Astrocyte (in vitro differentiated cells and primary cell): ENCODE measurements around the gene SHE.

Experiments used
- EZH2 ChIP-seq: IDR thresholded peaks from 2 replicates; pipeline ENCODE4 v1.6.1; 2012; ENCODE audit warnings: mild to moderate bottlenecking, low read length, inconsistent platforms; ENCODE audit not compliant: insufficient read depth
- TF ChIP-seq, protein P1 (sequence below): IDR thresholded peaks from 2 replicates; pipeline ENCODE4 v1.5.1; 2011; ENCODE audit warnings: low read depth, mild to moderate bottlenecking, inconsistent platforms, low read length, moderate library complexity; ENCODE audit not compliant: insufficient read depth

DNA sequence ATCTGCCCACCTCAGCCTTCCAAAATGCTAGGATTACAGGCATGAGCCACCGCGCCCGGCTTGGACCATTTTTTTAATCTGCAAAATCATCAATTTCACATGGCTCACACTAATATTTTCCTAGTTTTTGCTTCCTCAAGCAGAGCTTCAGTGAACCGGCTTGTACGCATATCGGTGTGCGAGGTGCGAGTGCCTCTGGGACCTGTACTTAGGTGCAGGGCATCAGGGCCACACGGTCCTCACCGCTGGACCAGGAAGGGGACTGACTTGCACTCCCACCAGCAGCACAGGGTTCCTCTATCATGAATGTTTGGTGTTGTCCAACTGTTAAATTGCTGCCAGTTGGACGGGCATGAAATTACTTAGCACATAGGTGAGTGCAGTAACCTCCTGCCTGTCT is 15.4 kb upstream of the SHE start:
- TF ChIP-seq, protein P1, sequence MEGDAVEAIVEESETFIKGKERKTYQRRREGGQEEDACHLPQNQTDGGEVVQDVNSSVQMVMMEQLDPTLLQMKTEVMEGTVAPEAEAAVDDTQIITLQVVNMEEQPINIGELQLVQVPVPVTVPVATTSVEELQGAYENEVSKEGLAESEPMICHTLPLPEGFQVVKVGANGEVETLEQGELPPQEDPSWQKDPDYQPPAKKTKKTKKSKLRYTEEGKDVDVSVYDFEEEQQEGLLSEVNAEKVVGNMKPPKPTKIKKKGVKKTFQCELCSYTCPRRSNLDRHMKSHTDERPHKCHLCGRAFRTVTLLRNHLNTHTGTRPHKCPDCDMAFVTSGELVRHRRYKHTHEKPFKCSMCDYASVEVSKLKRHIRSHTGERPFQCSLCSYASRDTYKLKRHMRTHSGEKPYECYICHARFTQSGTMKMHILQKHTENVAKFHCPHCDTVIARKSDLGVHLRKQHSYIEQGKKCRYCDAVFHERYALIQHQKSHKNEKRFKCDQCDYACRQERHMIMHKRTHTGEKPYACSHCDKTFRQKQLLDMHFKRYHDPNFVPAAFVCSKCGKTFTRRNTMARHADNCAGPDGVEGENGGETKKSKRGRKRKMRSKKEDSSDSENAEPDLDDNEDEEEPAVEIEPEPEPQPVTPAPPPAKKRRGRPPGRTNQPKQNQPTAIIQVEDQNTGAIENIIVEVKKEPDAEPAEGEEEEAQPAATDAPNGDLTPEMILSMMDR, result no peak
- no peak for TF ChIP-seq EZH2
